Motor neuron (in vitro differentiated cells): ENCODE results near the gene ZNF691. TPM values are rescaled to one million over a fixed set of nuclear protein-coding genes. Genes with fewer than 3 reads are reported as not detected.
"Not testable (repeated sequence)": the region's sequence is repeated elsewhere in the genome, so short reads cannot be mapped to it uniquely, and the experiment has no call there.

Source experiments
- ATAC-seq, 8 experiments: fragments of 200-7000 bp; cut with Tn5 transposase; replicated peaks in 6 of 8; 2 replicates each; pipeline ENCODE4 v1.8.0; 2021; ENCODE audit warnings: mild to moderate bottlenecking in 8 of 8, moderate library complexity in 8 of 8
- H3K27ac ChIP-seq, 2 donors: fragments of 250-450 bp; sonication (Bioruptor Pico); 2 replicates each; pipeline ENCODE4 v1.9.0; 2021; ENCODE audit warnings: antibody characterized with exemption in 2 of 2, mild to moderate bottlenecking in 2 of 2, moderate library complexity in 1 of 2
- H3K4me1 ChIP-seq, 2 donors: fragments of 250-450 bp; sonication (Bioruptor Pico); replicated peaks in 1 of 2; 2 replicates each; pipeline ENCODE4 v1.6.1; 2021; ENCODE audit warnings: antibody characterized with exemption in 2 of 2, mild to moderate bottlenecking in 2 of 2, moderate library complexity in 1 of 2
- H3K4me3 ChIP-seq, 5 donors: fragments of 250-450 bp; sonication (Bioruptor Pico); 2 replicates each; pipeline ENCODE4 v1.9.0; 2021; ENCODE audit warnings: antibody characterized with exemption in 5 of 5, mild to moderate bottlenecking in 5 of 5, moderate library complexity in 4 of 5
- whole genome bisulfite sequencing, 10 experiments: fragments of 450-650 bp; shearing (Covaris generic); methylation state at CpG; one replicate each; pipeline ENCODE4 v1.0.0; 2022; 5-methylcytosine and 5-hydroxymethylcytosine counted together
- in situ Hi-C, 9 experiments: fragments of 400-800 bp; cut with MboI; loops; one replicate each; pipeline ENCODE4 v1.15.0; 2021; ENCODE audit warnings: low sequenced_read_pairs in 9 of 9, low pct_unique_long_range_greater_than_20kb in 2 of 9; ENCODE audit not compliant: unreplicated experiment in 9 of 9
- total RNA-seq, 8 experiments: library from RNA; unstranded; fragments of 300-600 nt; gene quantifications; 2 replicates each; pipeline versions ENCODE4 v1.2.3 to v1.2.4, GENCODE V29; 2022

ZNF691 gene, protein sequence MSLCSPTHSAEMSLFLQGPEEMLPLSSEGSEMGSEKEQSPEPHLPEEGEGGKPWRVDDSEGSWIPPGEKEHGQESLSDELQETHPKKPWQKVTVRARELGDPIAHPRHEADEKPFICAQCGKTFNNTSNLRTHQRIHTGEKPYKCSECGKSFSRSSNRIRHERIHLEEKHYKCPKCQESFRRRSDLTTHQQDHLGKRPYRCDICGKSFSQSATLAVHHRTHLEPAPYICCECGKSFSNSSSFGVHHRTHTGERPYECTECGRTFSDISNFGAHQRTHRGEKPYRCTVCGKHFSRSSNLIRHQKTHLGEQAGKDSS
- 10 to 100 TPM; 10.9 to 18.8 (median 15.0) TPM for total RNA-seq

DNA sequence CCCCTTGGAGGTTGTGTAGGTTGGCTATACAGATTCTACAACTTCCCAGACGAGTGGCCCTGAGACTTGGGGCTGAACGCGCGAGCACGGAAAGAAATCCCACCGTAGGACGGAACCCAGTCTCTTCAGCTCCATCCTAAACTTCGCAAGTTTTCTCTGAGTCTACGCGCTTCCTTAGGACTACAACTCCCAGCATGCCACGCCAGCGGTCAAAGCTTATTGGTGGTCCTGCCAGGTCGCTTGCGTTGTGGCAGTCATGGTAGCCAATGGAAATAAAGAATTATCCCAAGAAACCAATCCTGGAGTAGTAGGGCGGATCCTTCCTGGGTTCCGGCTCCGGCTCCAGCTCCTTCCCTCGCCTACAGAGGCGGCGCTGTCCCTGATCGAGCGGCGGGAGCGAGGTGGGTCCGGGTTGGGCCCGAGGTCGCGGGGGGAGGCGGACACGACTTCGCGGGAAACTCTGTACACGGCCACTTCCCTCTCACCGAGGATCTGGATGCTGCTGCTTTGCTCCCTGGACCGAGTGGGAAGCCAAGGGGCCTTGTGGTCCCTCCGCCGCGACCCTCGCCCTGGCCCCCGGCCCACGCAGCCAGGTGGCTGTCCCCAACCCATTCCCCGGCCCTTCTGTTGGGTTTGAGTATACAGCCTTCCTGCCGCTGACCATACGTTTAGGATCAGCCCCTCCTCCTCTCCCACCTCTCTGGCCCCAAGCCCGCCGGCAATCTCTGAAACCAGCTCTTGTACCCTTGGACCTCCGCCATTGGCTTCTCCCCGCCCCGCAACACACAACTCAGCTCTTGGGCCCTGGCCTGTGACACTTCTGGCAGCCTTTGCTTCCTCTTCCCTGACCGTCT lies at the start of gene ZNF691:
Gene ZNF691 (plus strand): TSS at position 357 of the 854 bp plus-strand sequence. CDS start 3,046 bp downstream, outside the sequence.
- Histone ChIP-seq H3K4me3 (peak within 1 kb of the TSS; percentile 62 to 94 (median 82)), H3K27ac (peak within 1 kb of the TSS; percentile 33 to 66), H3K4me1 (peaks cover 7 to 10% of the 10 kb centered on the region in 2 donors)
- in situ Hi-C loops, result no loop called here
- WGBS, 10 experiments, result 0 to 4% (median 1%) methylated on average over 5 to 33 of the region's 50 CpGs; no CpG with 5 or more reads in 2 of the 10 experiments
- peak; percentile 92 to 99 (median 99) for ATAC-seq

DNA sequence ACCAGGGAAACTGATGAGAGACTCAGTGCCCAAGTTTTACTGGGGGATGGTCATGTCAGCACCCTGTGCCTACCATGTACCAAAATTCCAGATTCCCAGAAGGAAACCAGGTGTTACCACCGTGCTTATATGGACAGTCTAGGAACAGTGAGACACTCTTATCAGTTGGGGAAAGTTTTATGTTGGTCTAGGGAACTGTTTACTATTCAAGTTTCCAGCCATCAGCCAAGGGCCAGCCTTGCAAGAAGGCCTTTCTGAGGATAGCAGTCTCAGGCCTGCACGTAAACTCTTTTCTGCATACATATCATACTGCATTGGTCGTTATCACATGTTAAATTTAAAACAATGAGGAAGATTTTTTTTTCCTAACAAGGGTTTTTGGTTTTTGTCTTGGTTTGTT lies 49.0 kb upstream of the ZNF691 start:
- Histone ChIP-seq H3K4me3 (no peak overlapping the region), H3K4me1 (peaks cover 0 to 3% of the 10 kb centered on the region in 2 donors), H3K27ac (no peak overlapping the region)
- ATAC-seq, result no peak
- WGBS, 10 experiments, result 46 to 100% (median 84%) methylated on average over 1 to 3 of the region's 3 CpGs; no CpG with 5 or more reads in 1 of the 10 experiments
- in situ Hi-C loops, result loop anchor here in 4 of 9 experiments (25.0 kb wide), 1 partner anchor 265 kb away; no protein-coding TSS in a partner anchor

DNA sequence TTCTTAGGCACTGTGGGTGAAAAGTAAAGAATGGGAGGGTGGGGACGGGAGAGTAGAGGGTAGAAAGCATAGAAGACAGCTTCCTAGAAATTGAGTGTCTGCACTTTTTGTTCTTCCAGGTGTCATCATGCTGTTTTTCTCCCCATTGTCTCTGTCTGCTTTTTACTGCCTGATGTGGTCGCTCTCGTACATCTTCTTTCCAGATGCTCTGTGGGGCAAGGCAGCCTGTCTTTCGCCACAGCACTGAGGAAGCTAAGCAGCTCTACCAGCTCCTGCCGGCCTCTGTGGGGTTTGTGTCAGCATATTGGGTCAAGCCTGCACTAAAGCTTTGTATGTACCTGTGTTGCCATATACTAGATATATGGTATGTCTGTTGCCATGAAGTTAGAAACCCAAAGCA lies 48.4 kb upstream of the ZNF691 start:
- H3K4me3 ChIP-seq, result no peak overlapping the region
- 75 to 86% (median 83%) methylated on average over 2 to 5 of the region's 5 CpGs; no CpG with 5 or more reads in 5 of the 10 experiments for WGBS, 10 experiments
- no peak for ATAC-seq
- in situ Hi-C loops, result loop anchor here in 4 of 9 experiments (25.0 kb wide), 1 partner anchor 264 kb away; no protein-coding TSS in a partner anchor
- H3K4me1 ChIP-seq, result peaks cover 0 to 3% of the 10 kb centered on the region in 2 donors
- no peak overlapping the region for H3K27ac ChIP-seq

DNA sequence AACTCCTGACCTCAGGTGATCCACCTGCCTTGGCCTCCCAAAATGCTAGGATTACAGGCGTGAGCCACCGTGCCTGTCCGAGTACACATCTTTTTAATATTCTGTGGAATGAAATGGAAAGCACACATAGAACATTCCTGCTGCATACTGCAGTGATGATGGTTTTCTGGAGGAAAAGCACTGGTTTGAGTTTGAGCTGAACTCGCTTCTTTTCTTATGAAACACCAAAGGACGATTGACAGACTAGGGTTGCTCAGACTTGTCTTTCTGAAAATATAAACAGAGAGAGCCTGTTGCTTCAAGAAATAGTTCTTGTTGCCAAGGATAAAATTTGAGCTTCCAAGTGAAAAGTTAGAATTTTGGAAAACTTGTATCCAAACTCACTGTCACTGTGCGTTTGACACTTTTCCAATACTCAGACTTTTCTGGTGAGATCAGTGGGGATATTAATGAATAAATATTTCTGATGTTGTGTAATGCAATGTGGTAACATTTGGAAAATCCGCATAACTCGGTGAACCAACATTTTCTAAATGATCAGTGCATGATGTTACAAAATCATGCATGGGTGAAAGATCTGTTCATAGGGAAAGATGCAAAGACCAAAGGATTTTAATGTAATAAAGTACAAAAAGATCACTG lies 44.5 kb upstream of the ZNF691 start:
- H3K27ac ChIP-seq, result no peak overlapping the region
- ATAC-seq, result peak in 1 of 8 experiments; percentile 49
- WGBS, 10 experiments, result 7 to 100% (median 73%) methylated on average over 1 to 8 of the region's 8 CpGs
- H3K4me3 ChIP-seq, result no peak overlapping the region
- no peaks in the 10 kb centered on the region for H3K4me1 ChIP-seq
- in situ Hi-C loops, result no loop called here

DNA sequence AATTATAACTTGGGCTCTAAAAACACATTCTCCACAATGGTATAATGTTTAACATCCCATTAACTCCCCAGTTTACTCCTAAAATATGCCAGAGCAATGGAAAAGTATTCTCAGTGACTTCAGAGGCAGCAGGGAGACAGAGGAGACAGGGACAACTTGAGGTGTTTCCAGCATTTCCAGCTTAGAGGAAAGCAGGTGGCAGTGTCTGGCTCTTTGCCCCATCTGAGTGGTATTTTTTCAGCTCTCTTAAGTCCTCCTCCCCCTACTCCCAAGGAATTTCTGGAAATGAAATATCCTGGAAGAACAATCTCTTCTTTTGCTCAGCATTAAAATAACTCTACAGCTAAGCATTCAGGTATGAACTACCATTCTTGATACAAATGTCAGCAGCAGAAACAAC lies 40.2 kb upstream of the ZNF691 start:
- no peak overlapping the region for H3K4me3 ChIP-seq
- no peak overlapping the region for H3K27ac ChIP-seq
- no peak for ATAC-seq
- in situ Hi-C loops, result no loop called here
- no peaks in the 10 kb centered on the region for H3K4me1 ChIP-seq

DNA sequence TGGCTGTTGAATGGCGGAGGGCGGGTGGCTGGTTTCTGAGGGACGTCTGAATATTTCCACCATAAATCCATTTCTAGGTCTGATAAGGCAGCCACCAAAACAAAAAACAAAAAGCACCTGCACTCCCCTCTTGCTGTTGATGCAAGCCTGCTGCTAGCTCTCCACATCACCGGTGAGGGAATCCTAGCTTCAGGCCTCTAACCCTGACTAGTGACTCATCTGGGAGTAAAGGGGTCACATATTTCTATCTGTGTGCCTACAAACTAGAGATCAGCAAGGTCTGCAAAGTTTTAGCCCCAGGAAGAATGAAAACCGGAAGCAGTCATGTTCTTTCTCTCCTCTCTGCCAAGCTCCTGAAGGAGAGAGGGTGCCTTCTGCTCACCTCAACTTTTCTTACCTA lies 39.8 kb upstream of the ZNF691 start:
- H3K4me1 ChIP-seq, result no peaks in the 10 kb centered on the region
- in situ Hi-C loops, result no loop called here
- H3K27ac ChIP-seq, result no peak overlapping the region
- 87 to 98% (median 92%) methylated on average over 2 to 5 of the region's 5 CpGs; no CpG with 5 or more reads in 1 of the 10 experiments for WGBS, 10 experiments
- H3K4me3 ChIP-seq, result no peak overlapping the region
- ATAC-seq, result no peak

DNA sequence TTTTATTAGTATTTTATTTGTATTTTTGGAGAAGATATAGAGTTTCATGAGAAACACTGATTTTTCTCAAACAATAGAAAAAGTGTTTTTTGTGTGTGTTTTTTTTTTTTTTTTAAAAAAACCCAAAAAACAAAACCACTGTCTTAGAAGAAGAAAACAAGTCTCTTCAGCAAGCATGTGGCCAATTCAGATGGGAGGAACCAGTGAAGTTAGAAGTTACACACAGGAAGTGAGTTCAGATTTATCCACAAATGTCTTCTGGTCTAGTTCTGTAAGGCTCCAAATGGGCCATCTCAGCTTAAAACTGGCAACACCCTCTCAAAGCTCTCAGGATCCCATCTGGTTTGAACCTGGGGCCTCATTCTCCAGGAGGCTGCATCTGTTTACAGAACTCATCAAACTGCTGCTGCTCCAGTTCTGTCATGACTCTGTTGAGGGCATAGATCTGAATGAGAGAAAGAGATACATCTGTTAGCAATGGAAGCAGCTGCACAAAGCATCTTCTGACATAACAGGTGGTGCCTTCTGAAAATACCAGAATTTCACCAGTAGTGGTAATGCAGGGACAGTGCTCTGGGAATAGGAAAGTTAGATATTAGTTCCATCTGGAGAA lies 39.3 kb upstream of the ZNF691 start:
- H3K27ac ChIP-seq, result no peak overlapping the region
- peaks cover 0 to under 1% of the 10 kb centered on the region in 2 donors for H3K4me1 ChIP-seq
- in situ Hi-C loops, result no loop called here
- ATAC-seq, result no peak
- H3K4me3 ChIP-seq, result no peak overlapping the region

DNA sequence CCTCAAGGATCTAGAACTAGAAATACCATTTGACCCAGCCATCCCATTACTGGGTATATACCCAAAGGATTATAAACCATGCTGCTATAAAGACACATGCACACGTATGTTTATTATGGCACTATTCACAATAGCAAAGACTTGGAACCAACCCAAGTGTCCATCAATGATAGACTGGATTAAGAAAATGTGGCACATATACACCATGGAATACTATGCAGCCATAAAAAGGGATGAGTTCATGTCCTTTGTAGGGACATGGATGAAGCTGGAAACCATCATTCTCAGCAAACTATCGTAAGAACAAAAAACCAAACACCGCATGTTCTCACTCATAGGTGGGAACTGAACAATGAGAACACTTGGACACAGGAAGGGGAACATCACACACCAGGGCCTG lies 31.6 kb upstream of the ZNF691 start:
- no CpG with 5 or more reads among the region's 3 CpGs for WGBS, 10 experiments
- H3K27ac ChIP-seq, H3K4me1 ChIP-seq, in situ Hi-C loops, H3K4me3 ChIP-seq, ATAC-seq: not testable (repeated sequence)

DNA sequence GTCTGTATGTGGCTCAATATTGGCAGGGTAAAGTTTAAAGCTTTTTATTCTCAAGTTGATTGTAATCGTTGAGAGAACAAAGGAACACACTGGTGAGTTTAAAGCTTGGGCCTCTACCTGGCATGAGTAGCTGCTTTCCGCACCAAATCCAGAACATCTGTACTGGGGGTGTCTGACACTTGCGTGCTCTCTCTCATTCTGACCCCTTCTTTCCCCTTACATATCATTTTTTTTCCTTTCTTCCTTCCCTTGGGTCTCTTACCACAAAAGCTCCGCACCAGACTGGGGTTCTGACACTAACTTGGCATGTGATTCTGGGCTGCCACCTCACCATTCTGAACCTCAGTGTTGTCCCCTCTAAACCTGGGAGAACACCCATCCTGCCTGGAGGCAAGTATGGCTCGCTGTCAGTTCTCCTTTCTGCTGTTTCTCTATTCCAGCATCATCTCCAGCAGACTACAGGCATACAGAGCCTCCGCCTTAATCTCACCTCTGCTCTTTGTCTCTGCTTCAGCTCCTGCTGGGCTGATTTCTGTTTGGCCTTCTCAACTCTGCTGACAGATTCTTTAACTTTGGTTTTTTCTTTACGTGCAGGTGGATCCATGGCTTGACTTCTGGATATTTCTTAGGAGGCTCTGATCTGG lies 30.4 kb upstream of the ZNF691 start:
- Histone ChIP-seq H3K4me1 (peaks cover 2 to 8% of the 10 kb centered on the region in 2 donors), H3K27ac (peak overlapping the region; percentile 97 to 99), H3K4me3 (peak overlapping the region; percentile 64 to 95 (median 88))
- 5 to 67% (median 36%) methylated on average over 1 to 7 of the region's 7 CpGs for WGBS, 10 experiments
- in situ Hi-C loops, result no loop called here
- ATAC-seq, result peak in 1 of 8 experiments; percentile 1

DNA sequence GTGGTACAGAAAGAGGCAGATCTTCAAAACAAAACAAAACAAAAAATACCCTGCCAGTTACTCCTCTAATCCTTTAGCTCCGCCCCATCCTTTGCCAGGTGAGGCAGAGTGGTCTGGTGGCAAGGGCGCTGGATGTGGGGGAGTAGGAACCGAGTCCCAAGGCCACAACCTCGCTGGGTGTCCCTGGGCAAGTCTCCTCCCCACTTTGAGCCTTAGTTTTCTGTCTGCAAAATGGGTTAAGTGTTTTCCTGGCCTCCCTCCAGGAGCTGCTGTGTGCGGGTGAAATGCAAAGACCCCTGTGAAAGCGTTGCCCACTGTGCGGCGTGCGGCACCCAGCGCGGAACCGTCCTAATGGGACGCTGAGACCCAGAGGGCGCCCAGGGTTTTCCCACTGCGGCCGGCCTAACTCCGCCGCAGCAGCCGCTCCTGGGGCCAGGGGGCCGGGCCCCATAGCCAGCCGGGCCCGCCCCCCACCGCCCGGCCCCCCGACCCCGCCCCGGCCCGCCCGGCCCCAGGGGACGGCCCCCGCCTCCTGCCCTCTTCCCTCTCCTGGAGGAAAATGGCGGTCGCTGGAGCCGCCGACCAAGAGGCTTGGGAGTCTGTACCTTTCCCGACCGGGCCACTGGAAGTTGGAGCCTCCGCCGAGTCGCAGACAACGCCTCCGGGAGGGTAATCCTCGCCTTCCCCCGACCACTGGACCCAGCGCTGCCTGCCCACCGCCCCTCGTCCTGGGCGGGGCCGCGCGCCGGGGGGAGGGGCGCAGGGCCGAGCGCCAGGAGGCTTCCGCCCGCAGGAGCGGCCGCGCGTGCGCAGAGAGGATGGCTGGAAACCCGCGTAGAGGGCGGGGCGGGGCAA lies 29.6 kb upstream of the ZNF691 start, which contains the start of the genes ERMAP and SVBP:
Gene ERMAP (plus strand): TSS at position 538 of the 855 bp plus-strand sequence. CDS start 13,327 bp downstream, outside the sequence.
Gene SVBP (minus strand): TSS at position 813 of the 855 bp plus-strand sequence. CDS start 853 bp downstream, outside the sequence.
- Histone ChIP-seq H3K4me3 (peak within 1 kb of the TSS; percentile 64 to 95 (median 88)), H3K4me1 (peaks cover 2 to 8% of the 10 kb centered on the region in 2 donors), H3K27ac (peak within 1 kb of the TSS; percentile 97 to 99)
- WGBS, 10 experiments, result 0 to 10% (median 0%) methylated on average over 1 to 17 of the region's 66 CpGs; no CpG with 5 or more reads in 4 of the 10 experiments
- in situ Hi-C loops, result no loop called here
- peak; percentile 84 to 91 (median 88) for ATAC-seq

DNA sequence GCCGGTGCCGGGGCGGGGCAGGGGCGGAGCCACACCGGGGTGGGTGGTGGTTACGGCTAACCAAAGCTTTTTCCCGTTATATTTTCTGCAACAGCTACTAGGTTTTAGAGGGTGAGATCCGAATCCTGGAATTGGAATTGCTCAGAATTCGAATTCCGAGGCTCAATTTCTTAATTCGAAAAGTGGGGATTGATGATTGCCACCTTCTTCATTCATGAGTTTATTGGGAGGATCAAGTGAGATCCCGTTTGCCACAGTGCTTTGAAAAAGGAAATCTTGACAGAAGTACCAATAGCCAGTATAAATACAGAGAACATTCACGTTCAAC lies 29.0 kb upstream of the ZNF691 start:
- peak in 2 of 8 experiments; percentile 73 to 81 for ATAC-seq
- 0 to 20% (median 0%) methylated on average over 1 to 7 of the region's 13 CpGs; no CpG with 5 or more reads in 1 of the 10 experiments for WGBS, 10 experiments

More for the DNA sequence above, 29.0 kb upstream of the ZNF691 start:
- Histone ChIP-seq H3K4me3 (peak overlapping the region; percentile 64 to 95 (median 88)), H3K4me1 (peaks cover 0 to 8% of the 10 kb centered on the region in 2 donors), H3K27ac (peak overlapping the region in 1 of 2 donors; percentile 99)
- in situ Hi-C loops, result no loop called here
